ENCODE results near the gene CASD1. TPM values are rescaled to one million over a fixed set of nuclear protein-coding genes. Genes with fewer than 3 reads are reported as not detected.

Gene CASD1
- polyA plus RNA-seq, 1 donor (not counting 4 experiments of a cell fraction or from before 2014, with no cell fraction given) = 7.1 TPM

DNA sequence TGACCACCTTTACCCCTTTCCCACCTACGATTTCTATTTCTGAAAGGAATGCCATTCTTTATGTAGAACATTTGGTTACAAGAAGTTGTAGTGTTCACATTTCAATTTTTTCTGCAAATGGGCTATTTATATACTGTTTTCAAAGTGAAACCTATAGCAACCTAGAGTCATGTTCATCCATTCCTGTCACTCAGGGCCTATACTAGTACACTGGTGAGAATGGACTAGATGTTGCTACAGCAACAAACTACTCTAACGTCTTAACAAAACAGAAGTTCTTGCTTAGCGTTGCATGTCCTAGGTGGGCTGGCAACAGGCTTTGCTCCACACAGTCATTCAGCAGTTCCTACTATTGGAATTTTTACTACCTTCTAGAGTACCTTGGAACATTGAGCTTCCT, 16.3 kb downstream of the CASD1 start:
- H3K9me1 ChIP-seq (ENCODE audit: control insufficient read depth, extremely low read depth, insufficient read depth, low read length) = no peaks in the 10 kb centered on the region
- no peaks in the 10 kb centered on the region for H3K9me3 ChIP-seq (ENCODE audit: control insufficient read depth, low read depth, low read length)
- FAIRE-seq (no peak), DNase-seq (ENCODE audit: low read depth, low spot score) (no peak)
- no peaks in the 10 kb centered on the region for H3K79me2 ChIP-seq (ENCODE audit: control insufficient read depth, insufficient read depth, low read length)
- H3K36me3 ChIP-seq (ENCODE audit: control insufficient read depth in 2 of 2, extremely low read depth in 1 of 2, insufficient read depth in 2 of 2, low read length in 2 of 2) = no peaks in the 10 kb centered on the region
- H3K4me1 ChIP-seq (ENCODE audit: control insufficient read depth, extremely low read depth, insufficient read depth, low read length) = no peaks in the 10 kb centered on the region
- H4K20me1 ChIP-seq (ENCODE audit: control insufficient read depth, extremely low read depth, insufficient read depth, low read length) = no peaks in the 10 kb centered on the region
- no peak overlapping the region for H3K4me2 ChIP-seq (ENCODE audit: control insufficient read depth, extremely low read depth, insufficient read depth, low read depth, low read length)
- dilution Hi-C loops (cut with MboI; ENCODE audit: extremely low pct_ligation_motif_present, low sequenced_read_pairs) = no loop called here
- H2AFZ ChIP-seq (ENCODE audit: control insufficient read depth, low read length) = no peak overlapping the region
- H3K27me3 ChIP-seq (ENCODE audit: control insufficient read depth, extremely low read depth, insufficient read depth, low read length) = no peaks in the 10 kb centered on the region
- H3K4me3 ChIP-seq (ENCODE audit: control insufficient read depth in 2 of 3, extremely low read depth in 1 of 3, insufficient read depth in 2 of 3, low read depth in 1 of 3, low read length in 3 of 3) = no peak overlapping the region
- H3K9ac ChIP-seq (ENCODE audit: control insufficient read depth, extremely low read depth, insufficient read depth, low read length) = no peak overlapping the region
- no peak for TF ChIP-seq EZH2 (IDR thresholded peaks at IDR 0.05; ENCODE audit: low read length)
- TF ChIP-seq, protein P1, sequence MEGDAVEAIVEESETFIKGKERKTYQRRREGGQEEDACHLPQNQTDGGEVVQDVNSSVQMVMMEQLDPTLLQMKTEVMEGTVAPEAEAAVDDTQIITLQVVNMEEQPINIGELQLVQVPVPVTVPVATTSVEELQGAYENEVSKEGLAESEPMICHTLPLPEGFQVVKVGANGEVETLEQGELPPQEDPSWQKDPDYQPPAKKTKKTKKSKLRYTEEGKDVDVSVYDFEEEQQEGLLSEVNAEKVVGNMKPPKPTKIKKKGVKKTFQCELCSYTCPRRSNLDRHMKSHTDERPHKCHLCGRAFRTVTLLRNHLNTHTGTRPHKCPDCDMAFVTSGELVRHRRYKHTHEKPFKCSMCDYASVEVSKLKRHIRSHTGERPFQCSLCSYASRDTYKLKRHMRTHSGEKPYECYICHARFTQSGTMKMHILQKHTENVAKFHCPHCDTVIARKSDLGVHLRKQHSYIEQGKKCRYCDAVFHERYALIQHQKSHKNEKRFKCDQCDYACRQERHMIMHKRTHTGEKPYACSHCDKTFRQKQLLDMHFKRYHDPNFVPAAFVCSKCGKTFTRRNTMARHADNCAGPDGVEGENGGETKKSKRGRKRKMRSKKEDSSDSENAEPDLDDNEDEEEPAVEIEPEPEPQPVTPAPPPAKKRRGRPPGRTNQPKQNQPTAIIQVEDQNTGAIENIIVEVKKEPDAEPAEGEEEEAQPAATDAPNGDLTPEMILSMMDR (optimal IDR thresholded peaks at IDR 0.05 in 1 of 3, IDR thresholded peaks at IDR 0.05 in 1 of 3, conservative IDR thresholded peaks at IDR 0.05 in 1 of 3; ENCODE audit: extremely low read depth in 1 of 3, insufficient read depth in 2 of 3, low read length in 3 of 3) = no peak
- H3K27ac ChIP-seq (ENCODE audit: control insufficient read depth, insufficient read depth, low read length) = no peak overlapping the region

DNA sequence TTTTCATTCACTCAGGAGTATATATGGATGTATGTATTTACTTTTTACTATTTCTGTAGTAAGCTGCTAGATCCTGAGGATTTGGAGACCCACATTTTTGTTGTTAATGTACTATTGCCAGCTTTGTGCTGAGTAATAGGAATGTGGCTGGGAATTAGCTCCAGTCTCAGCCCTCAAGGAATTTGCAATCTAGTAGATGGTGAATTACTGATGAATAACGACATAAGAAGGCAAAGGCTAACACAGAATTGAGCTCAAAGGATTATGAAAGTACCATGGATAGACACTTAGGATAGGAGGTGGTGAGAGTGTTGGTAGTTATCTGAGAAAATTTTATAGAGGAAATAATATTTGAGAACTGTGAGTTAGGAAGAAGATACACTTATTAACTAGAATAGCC, 19.9 kb downstream of the CASD1 start:
- H3K4me1 ChIP-seq (ENCODE audit: control insufficient read depth, extremely low read depth, insufficient read depth, low read length) = no peaks in the 10 kb centered on the region
- no peak overlapping the region for H3K4me3 ChIP-seq (ENCODE audit: control insufficient read depth in 2 of 3, extremely low read depth in 1 of 3, insufficient read depth in 2 of 3, low read depth in 1 of 3, low read length in 3 of 3)
- no peak for DNase-seq (ENCODE audit: low read depth, low spot score)
- H2AFZ ChIP-seq (ENCODE audit: control insufficient read depth, low read length) = no peak overlapping the region
- H3K36me3 ChIP-seq (ENCODE audit: control insufficient read depth in 2 of 2, extremely low read depth in 1 of 2, insufficient read depth in 2 of 2, low read length in 2 of 2) = no peaks in the 10 kb centered on the region
- H3K27me3 ChIP-seq (ENCODE audit: control insufficient read depth, extremely low read depth, insufficient read depth, low read length) = no peaks in the 10 kb centered on the region
- dilution Hi-C loops (cut with MboI; ENCODE audit: extremely low pct_ligation_motif_present, low sequenced_read_pairs) = no loop called here
- no peak for TF ChIP-seq EZH2 (IDR thresholded peaks at IDR 0.05; ENCODE audit: low read length)
- TF ChIP-seq, protein P1 (optimal IDR thresholded peaks at IDR 0.05 in 1 of 3, IDR thresholded peaks at IDR 0.05 in 1 of 3, conservative IDR thresholded peaks at IDR 0.05 in 1 of 3; ENCODE audit: extremely low read depth in 1 of 3, insufficient read depth in 2 of 3, low read length in 3 of 3) = no peak
- H3K27ac ChIP-seq (ENCODE audit: control insufficient read depth, insufficient read depth, low read length) = no peak overlapping the region
- H3K4me2 ChIP-seq (ENCODE audit: control insufficient read depth, extremely low read depth, insufficient read depth, low read depth, low read length) = no peak overlapping the region
- H4K20me1 ChIP-seq (ENCODE audit: control insufficient read depth, extremely low read depth, insufficient read depth, low read length) = no peaks in the 10 kb centered on the region
- no peaks in the 10 kb centered on the region for H3K79me2 ChIP-seq (ENCODE audit: control insufficient read depth, insufficient read depth, low read length)
- H3K9me1 ChIP-seq (ENCODE audit: control insufficient read depth, extremely low read depth, insufficient read depth, low read length) = no peaks in the 10 kb centered on the region
- no peaks in the 10 kb centered on the region for H3K9me3 ChIP-seq (ENCODE audit: control insufficient read depth, low read depth, low read length)
- no peak for FAIRE-seq
- no peak overlapping the region for H3K9ac ChIP-seq (ENCODE audit: control insufficient read depth, extremely low read depth, insufficient read depth, low read length)

Measured in keratinocyte (primary cell).